ENCODE measurements around the gene PHACTR4.
A peak's percentile ranks its signal among the peaks of the same experiment; 100 is the strongest.
"Not testable (repeated sequence)": the region's sequence is repeated elsewhere in the genome, so short reads cannot be mapped to it uniquely, and the experiment has no call there.

Gene PHACTR4

GRCh38 chr1:28466226-28466778 is 96.8 kb downstream of the PHACTR4 start:
- in situ Hi-C loops (cut with MboI; ENCODE audit: low pct_unique_long_range_greater_than_20kb, low sequenced_read_pairs) = no loop called here
- DNase-seq = no peak

- no peak for DNase-seq
- in situ Hi-C loops (cut with MboI; ENCODE audit: low pct_unique_long_range_greater_than_20kb, low sequenced_read_pairs) = no loop called here
These were observed 100.6 kb downstream of the PHACTR4 start for GRCh38 chr1:28470146-28470545.

GRCh38 chr1:28479497-28479896 is 110.0 kb downstream of the PHACTR4 start:
- in situ Hi-C loops (cut with MboI; ENCODE audit: low pct_unique_long_range_greater_than_20kb, low sequenced_read_pairs); DNase-seq: not testable (repeated sequence)

- no peak for DNase-seq
- in situ Hi-C loops (cut with MboI; ENCODE audit: low pct_unique_long_range_greater_than_20kb, low sequenced_read_pairs) = no loop called here
These were observed 110.8 kb downstream of the PHACTR4 start for GRCh38 chr1:28480308-28480707.

- no peak for DNase-seq
These were observed 112.6 kb downstream of the PHACTR4 start for GRCh38 chr1:28482138-28482537.

GRCh38 chr1:28482702-28483101 is 113.2 kb downstream of the PHACTR4 start:
- in situ Hi-C loops (cut with MboI; ENCODE audit: low pct_unique_long_range_greater_than_20kb, low sequenced_read_pairs) = no loop called here
- DNase-seq = no peak

More at GRCh38 chr1:28482138-28482537, 112.6 kb downstream of the PHACTR4 start:
- in situ Hi-C loops (cut with MboI; ENCODE audit: low pct_unique_long_range_greater_than_20kb, low sequenced_read_pairs) = no loop called here

GRCh38 chr1:28494737-28495136 is 125.2 kb downstream of the PHACTR4 start:
- DNase-seq = no peak
- in situ Hi-C loops (cut with MboI; ENCODE audit: low pct_unique_long_range_greater_than_20kb, low sequenced_read_pairs) = no loop called here

GRCh38 chr1:28499553-28499952 is 130.0 kb downstream of the PHACTR4 start:
- in situ Hi-C loops (cut with MboI; ENCODE audit: low pct_unique_long_range_greater_than_20kb, low sequenced_read_pairs) = no loop called here
- DNase-seq = no peak

GRCh38 chr1:28501925-28502324 is 132.4 kb downstream of the PHACTR4 start:
- DNase-seq = no peak
- in situ Hi-C loops (cut with MboI; ENCODE audit: low pct_unique_long_range_greater_than_20kb, low sequenced_read_pairs) = no loop called here

GRCh38 chr1:28503117-28503516 is 133.6 kb downstream of the PHACTR4 start:
- in situ Hi-C loops (cut with MboI; ENCODE audit: low pct_unique_long_range_greater_than_20kb, low sequenced_read_pairs) = no loop called here

GRCh38 chr1:28505406-28506187 is 136.1 kb downstream of the PHACTR4 start, which contains the start of gene RCC1:
Gene RCC1, plus strand, starts transcription at chr1:28506043. Its CDS starts 23,824 bp downstream, at chr1:28529867.
- in situ Hi-C loops (cut with MboI; ENCODE audit: low pct_unique_long_range_greater_than_20kb, low sequenced_read_pairs) = no loop called here
- peak; percentile 97 for DNase-seq

More at GRCh38 chr1:28503117-28503516, 133.6 kb downstream of the PHACTR4 start:
- no peak for DNase-seq

GRCh38 chr1:28506907-28507246 is 137.3 kb downstream of the PHACTR4 start:
- in situ Hi-C loops (cut with MboI; ENCODE audit: low pct_unique_long_range_greater_than_20kb, low sequenced_read_pairs) = no loop called here
- DNase-seq = no peak

- DNase-seq = peak; percentile 57
- in situ Hi-C loops (cut with MboI; ENCODE audit: low pct_unique_long_range_greater_than_20kb, low sequenced_read_pairs) = no loop called here
These were observed 137.7 kb downstream of the PHACTR4 start for GRCh38 chr1:28507247-28507645.

GRCh38 chr1:28507646-28508434 is 138.3 kb downstream of the PHACTR4 start:
- DNase-seq = peak; percentile 46
- in situ Hi-C loops (cut with MboI; ENCODE audit: low pct_unique_long_range_greater_than_20kb, low sequenced_read_pairs) = no loop called here

GRCh38 chr1:28508435-28508754 is 138.9 kb downstream of the PHACTR4 start:
- in situ Hi-C loops (cut with MboI; ENCODE audit: low pct_unique_long_range_greater_than_20kb, low sequenced_read_pairs) = no loop called here
- DNase-seq = peak; percentile 37

- peak; percentile 53 for DNase-seq
- in situ Hi-C loops (cut with MboI; ENCODE audit: low pct_unique_long_range_greater_than_20kb, low sequenced_read_pairs) = no loop called here
These were observed 140.2 kb downstream of the PHACTR4 start for GRCh38 chr1:28509705-28510272.

GRCh38 chr1:28510273-28510969 is 140.9 kb downstream of the PHACTR4 start:
- in situ Hi-C loops (cut with MboI; ENCODE audit: low pct_unique_long_range_greater_than_20kb, low sequenced_read_pairs) = no loop called here
- DNase-seq = no peak

GRCh38 chr1:28510970-28511440 is 141.5 kb downstream of the PHACTR4 start:
- DNase-seq = peak; percentile 78
- in situ Hi-C loops (cut with MboI; ENCODE audit: low pct_unique_long_range_greater_than_20kb, low sequenced_read_pairs) = no loop called here

GRCh38 chr1:28512058-28512611 is 142.6 kb downstream of the PHACTR4 start:
- DNase-seq = peak; percentile 60
- in situ Hi-C loops (cut with MboI; ENCODE audit: low pct_unique_long_range_greater_than_20kb, low sequenced_read_pairs) = no loop called here

All from KBM-7 (cell line).